Naive thymus-derived CD4-positive, alpha-beta T cell (primary cell): ENCODE results near the gene CDK5. TPM values are rescaled to one million over a fixed set of nuclear protein-coding genes. Genes with fewer than 3 reads are reported as not detected.
A peak's percentile ranks its signal among the peaks of the same experiment; 100 is the strongest.

Source experiments
- ATAC-seq: fragments of 150-1000 bp; cut with Tn5 transposase; 2 replicates; pipeline ENCODE4 v1.10.0; 2021; ENCODE audit warnings: mild to moderate bottlenecking, moderate library complexity
- CTCF ChIA-PET: fragments of 350-600 bp; sonication (Branson Sonifier 250); formaldehyde crosslinking; loops from one replicate; lab custom pipeline; 2021; ENCODE audit warnings: antibody characterized with exemption; lab: Charles Lee
- POLR2A ChIA-PET: fragments of 350-600 bp; sonication (Branson Sonifier 250); formaldehyde crosslinking; loops from one replicate; lab custom pipeline; 2021; ENCODE audit warnings: antibody characterized with exemption, inconsistent platforms; lab: Charles Lee
- DNase-seq, 9 donors: peaks; one replicate each; pipeline versions ENCODE4 v3.0.0 to v3.0.0-alpha.2; 2020 to 2022; ENCODE audit warnings: mixed read lengths in 1 of 9
- H3K27ac ChIP-seq: one replicate; pipeline ENCODE4 v1.7.0; 2013; ENCODE audit warnings: mild to moderate bottlenecking, low read depth, low read length, moderate library complexity
- H3K27me3 ChIP-seq, 2 donors: one replicate each; pipeline ENCODE4 v1.7.0; 2013; ENCODE audit warnings: low read length in 2 of 2, mild to moderate bottlenecking in 2 of 2, moderate library complexity in 2 of 2; ENCODE audit not compliant: control insufficient read depth in 2 of 2, insufficient read depth in 2 of 2
- H3K36me3 ChIP-seq, 3 experiments: 1 replicate in 2 of 3; 2 replicates in 1 of 3; pipeline ENCODE4 v1.7.0; 2013; ENCODE audit warnings: low read length in 3 of 3, mild to moderate bottlenecking in 3 of 3, moderate library complexity in 1 of 3; ENCODE audit not compliant: insufficient read depth in 3 of 3, control insufficient read depth in 2 of 3
- H3K4me1 ChIP-seq, 2 donors: one replicate each; pipeline ENCODE4 v1.7.0; 2013; ENCODE audit warnings: low read length in 2 of 2, mild to moderate bottlenecking in 2 of 2, moderate library complexity in 1 of 2; ENCODE audit not compliant: control insufficient read depth in 2 of 2, insufficient read depth in 2 of 2
- H3K4me3 ChIP-seq: 2 replicates; pipeline ENCODE4 v1.7.0; 2013; ENCODE audit warnings: mild to moderate bottlenecking, low read length
- H3K9me3 ChIP-seq, 3 experiments: 1 replicate in 2 of 3; 2 replicates in 1 of 3; pipeline ENCODE4 v1.7.0; 2013; ENCODE audit warnings: low read length in 3 of 3; ENCODE audit not compliant: control insufficient read depth in 2 of 3
- H3K27ac Mint-ChIP-seq, 9 donors: one replicate each; pipeline ENCODE4 v1.8.0; 2020 to 2022; ENCODE audit warnings: mixed read lengths in 9 of 9, mild to moderate bottlenecking in 8 of 9, moderate library complexity in 5 of 9, inconsistent platforms in 2 of 9
- H3K27me3 Mint-ChIP-seq, 5 donors: one replicate each; pipeline ENCODE4 v1.8.0; 2021 to 2022; ENCODE audit warnings: mixed read lengths in 5 of 5, mild to moderate bottlenecking in 1 of 5
- H3K36me3 Mint-ChIP-seq, 5 donors: one replicate each; pipeline ENCODE4 v1.8.0; 2020 to 2022; ENCODE audit warnings: mixed read lengths in 5 of 5, mild to moderate bottlenecking in 3 of 5, inconsistent platforms in 1 of 5
- H3K4me1 Mint-ChIP-seq, 7 donors: one replicate each; pipeline ENCODE4 v1.8.0; 2020 to 2022; ENCODE audit warnings: mixed read lengths in 7 of 7, mild to moderate bottlenecking in 3 of 7, inconsistent platforms in 1 of 7
- H3K4me3 Mint-ChIP-seq, 10 donors: one replicate each; pipeline ENCODE4 v1.8.0; 2020 to 2022; ENCODE audit warnings: mild to moderate bottlenecking in 10 of 10, mixed read lengths in 10 of 10, moderate library complexity in 6 of 10, inconsistent platforms in 2 of 10
- H3K9me3 Mint-ChIP-seq, 11 donors: one replicate each; pipeline ENCODE4 v1.8.0; 2020 to 2022; ENCODE audit warnings: mixed read lengths in 11 of 11, mild to moderate bottlenecking in 4 of 11, inconsistent platforms in 1 of 11, moderate library complexity in 1 of 11
- intact Hi-C, 2 donors: fragments of 100-400 bp; cut with micrococcal nuclease; formaldehyde crosslinking; loops; one replicate each; pipeline ENCODE4 v1.15.1; 2023
- polyA plus RNA-seq, 2 donors: library from polyadenylated mRNA; unstranded; fragments of 300-500 nt; fragmentation: Illumina TruSeq; gene quantifications; one replicate each; pipeline ENCODE4 v1.2.3, GENCODE V29; 2021
- total RNA-seq, 6 experiments: library from RNA in 5 of 6; stranded (reverse) in 5 of 6; gene quantifications; 1 replicate in 5 of 6; 2 replicates in 1 of 6; pipeline ENCODE4 v1.2.3 and lab custom pipeline; 2021 to 2026

CDK5 gene
- total and polyA plus RNA-seq, 7 experiments from 2014 or later, result 4.2 to 20.2 (median 7.7) TPM

DNA sequence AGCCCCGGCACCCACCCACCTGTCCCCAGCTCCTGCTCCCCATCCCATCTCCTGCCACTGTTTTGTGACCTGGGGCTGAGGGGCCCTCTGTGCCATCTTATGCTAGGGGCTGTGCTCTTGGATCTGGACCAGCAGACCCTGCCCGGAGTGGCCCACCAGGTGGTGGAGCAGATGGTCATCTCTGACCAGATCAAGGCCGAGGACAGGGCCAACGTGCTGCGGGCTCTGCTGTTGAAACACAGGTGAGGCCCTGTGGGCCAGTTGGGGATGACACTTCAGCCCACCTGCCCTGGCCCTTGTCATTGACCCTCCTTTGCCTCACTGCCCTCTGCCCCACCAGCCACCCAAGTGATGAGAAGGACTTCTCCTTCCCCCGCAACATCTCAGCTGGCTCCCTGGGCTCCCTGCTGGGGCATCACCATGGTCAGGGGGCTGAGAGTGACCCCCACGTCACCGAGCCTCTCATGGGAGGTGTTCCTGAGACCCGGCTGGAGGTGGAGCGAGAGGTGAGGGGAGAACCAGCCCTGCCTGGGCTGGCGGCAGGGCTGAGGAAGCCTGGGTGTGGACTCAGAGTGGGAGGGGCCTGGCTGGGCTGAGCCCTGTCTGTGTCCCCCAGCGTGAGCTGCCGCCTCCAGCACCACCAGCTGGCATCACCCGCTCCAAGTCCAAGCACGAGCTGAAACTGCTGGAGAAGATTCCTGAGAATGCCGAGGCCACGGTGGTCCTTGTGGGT, 12.3 kb upstream of the CDK5 start:
- peaks cover 0 to 12% (median 8%) of the 10 kb centered on the region in 5 donors for H3K36me3 Mint-ChIP-seq
- ChIA-PET POLR2A (no interaction called here), CTCF (no interaction called here)
- no peak overlapping the region for H3K27ac ChIP-seq
- H3K36me3 ChIP-seq, result peaks cover 0 to 83% (median 0%) of the 10 kb centered on the region in 3 experiments
- H3K27me3 Mint-ChIP-seq, result no peaks in the 10 kb centered on the region
- H3K4me1 ChIP-seq, result no peaks in the 10 kb centered on the region
- H3K4me3 Mint-ChIP-seq, result no peak overlapping the region
- H3K27me3 ChIP-seq, result no peaks in the 10 kb centered on the region
- H3K4me1 Mint-ChIP-seq, result peaks cover 0 to 3% (median 0%) of the 10 kb centered on the region in 7 donors
- H3K9me3 ChIP-seq, result no peaks in the 10 kb centered on the region
- no peak for DNase-seq
- H3K9me3 Mint-ChIP-seq, result no peaks in the 10 kb centered on the region
- intact Hi-C loops, result no loop called here
- no peak overlapping the region for H3K27ac Mint-ChIP-seq
- no peak overlapping the region for H3K4me3 ChIP-seq
- ATAC-seq, result no peak

DNA sequence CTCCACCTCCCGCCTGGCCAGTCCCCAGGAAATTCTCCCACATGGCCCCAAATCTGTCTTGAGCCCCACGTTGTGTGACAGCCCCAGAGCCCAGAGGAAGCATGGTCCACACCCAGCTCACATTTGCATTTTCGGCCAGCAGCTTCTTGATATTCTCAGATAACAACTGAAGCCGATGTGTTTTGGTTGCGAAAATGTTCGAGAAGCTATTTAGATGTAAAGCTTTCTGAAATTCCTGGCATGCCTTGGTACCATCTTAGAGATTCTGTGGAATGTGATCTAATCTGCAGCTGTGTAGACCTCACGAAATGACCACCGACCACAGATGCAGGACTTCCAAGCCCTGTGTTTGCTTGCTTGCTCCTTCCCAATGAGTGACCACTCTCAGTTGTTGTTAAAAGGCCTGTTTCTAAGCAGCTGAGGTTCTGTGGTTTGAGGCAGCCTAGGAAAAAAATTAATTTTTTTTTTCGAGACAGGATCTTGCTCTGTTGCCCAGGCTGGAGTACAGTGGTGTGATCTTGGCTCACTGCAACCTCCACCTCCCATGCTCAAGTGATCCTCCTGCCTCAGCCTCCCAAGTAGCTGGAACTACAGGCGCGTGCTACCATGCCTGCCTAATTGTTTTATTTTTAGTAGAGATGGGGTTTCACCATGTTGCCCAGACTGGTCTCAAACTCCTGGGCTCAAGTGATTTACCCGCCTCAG, 10.5 kb upstream of the CDK5 start:
- DNase-seq (no peak), ATAC-seq (no peak)
- peaks cover 0 to 2% (median 0%) of the 10 kb centered on the region in 7 donors for H3K4me1 Mint-ChIP-seq
- ChIA-PET CTCF (interaction anchor here (1.3 kb wide), 1 partner anchor 49 kb away, joined by 4 read pairs; no protein-coding TSS in a partner anchor), POLR2A (no interaction called here)
- Histone ChIP-seq H3K27ac (no peak overlapping the region), H3K9me3 (no peaks in the 10 kb centered on the region), H3K4me3 (no peak overlapping the region), H3K36me3 (peaks cover 0 to 75% (median 0%) of the 10 kb centered on the region in 3 experiments), H3K27me3 (no peaks in the 10 kb centered on the region), H3K4me1 (no peaks in the 10 kb centered on the region)
- H3K4me3 Mint-ChIP-seq, result no peak overlapping the region
- H3K27me3 Mint-ChIP-seq, result no peaks in the 10 kb centered on the region
- H3K36me3 Mint-ChIP-seq, result peaks cover 0 to 11% (median 8%) of the 10 kb centered on the region in 5 donors
- peak overlapping the region in 1 of 9 donors; percentile 18 for H3K27ac Mint-ChIP-seq
- intact Hi-C loops, result no loop called here
- H3K9me3 Mint-ChIP-seq, result no peaks in the 10 kb centered on the region

- intact Hi-C loops, result no loop called here
- Histone ChIP-seq H3K9me3 (no peaks in the 10 kb centered on the region), H3K27ac (no peak overlapping the region), H3K4me1 (no peaks in the 10 kb centered on the region), H3K4me3 (no peak overlapping the region), H3K27me3 (no peaks in the 10 kb centered on the region), H3K36me3 (peaks cover 0 to 66% (median 0%) of the 10 kb centered on the region in 3 experiments)
- CTCF ChIA-PET, result no interaction called here
- POLR2A ChIA-PET, result interaction anchor here (0.7 kb wide), 1 partner anchor 44 kb away, joined by 3 read pairs; no protein-coding TSS in a partner anchor
- H3K9me3 Mint-ChIP-seq, result no peaks in the 10 kb centered on the region
- no peaks in the 10 kb centered on the region for H3K27me3 Mint-ChIP-seq
- ATAC-seq (no peak), DNase-seq (no peak)
- no peak overlapping the region for H3K27ac Mint-ChIP-seq
- H3K36me3 Mint-ChIP-seq, result peaks cover 0 to 9% (median 5%) of the 10 kb centered on the region in 5 donors
- H3K4me3 Mint-ChIP-seq, result no peak overlapping the region
- peaks cover 4 to 6% (median 4%) of the 10 kb centered on the region in 7 donors for H3K4me1 Mint-ChIP-seq
These were observed 8.7 kb upstream of the CDK5 start for GRCh38 chr7:151066273-151066974.

GRCh38 chr7:151065516-151065915, 7.8 kb upstream of the CDK5 start:
- POLR2A ChIA-PET, result interaction anchor here (0.7 kb wide), 1 partner anchor 43 kb away, joined by 3 read pairs; no protein-coding TSS in a partner anchor
- Histone ChIP-seq H3K4me1 (peaks cover 7 to 8% of the 10 kb centered on the region in 2 donors), H3K36me3 (peaks cover 0 to 57% (median 0%) of the 10 kb centered on the region in 3 experiments), H3K9me3 (no peaks in the 10 kb centered on the region), H3K27ac (no peak overlapping the region), H3K27me3 (no peaks in the 10 kb centered on the region), H3K4me3 (no peak overlapping the region)
- no peak overlapping the region for H3K4me3 Mint-ChIP-seq
- intact Hi-C loops, result no loop called here
- ATAC-seq (no peak), DNase-seq (no peak)
- no peak overlapping the region for H3K27ac Mint-ChIP-seq
- no peaks in the 10 kb centered on the region for H3K9me3 Mint-ChIP-seq
- H3K4me1 Mint-ChIP-seq, result peaks cover 8 to 14% (median 11%) of the 10 kb centered on the region in 7 donors
- no peaks in the 10 kb centered on the region for H3K27me3 Mint-ChIP-seq
- peaks cover 0 to 5% (median 5%) of the 10 kb centered on the region in 5 donors for H3K36me3 Mint-ChIP-seq
- CTCF ChIA-PET, result no interaction called here

DNA sequence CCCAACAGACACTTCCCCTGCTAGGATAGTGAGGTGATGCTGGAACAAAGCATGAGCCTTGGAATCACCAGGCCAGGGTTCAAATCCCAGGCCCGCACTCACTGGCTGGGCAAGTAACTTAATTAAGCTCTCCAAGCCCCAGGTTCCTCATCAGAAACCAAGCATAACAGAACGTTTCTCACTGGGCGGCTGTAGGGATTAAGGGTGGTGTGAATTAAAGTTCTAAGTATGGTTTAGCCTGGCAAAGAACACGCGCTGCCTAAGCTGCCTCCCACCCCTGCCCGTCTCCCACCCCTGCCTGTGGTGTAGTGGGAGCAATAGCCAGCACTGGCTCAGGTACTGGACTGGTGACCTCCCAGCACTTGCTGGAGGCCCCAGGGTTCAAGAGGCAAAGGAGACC, 7.3 kb upstream of the CDK5 start:
- Mint-ChIP-seq H3K27ac (no peak overlapping the region), H3K27me3 (no peaks in the 10 kb centered on the region), H3K4me3 (no peak overlapping the region), H3K4me1 (peaks cover 8 to 17% (median 14%) of the 10 kb centered on the region in 7 donors), H3K9me3 (no peaks in the 10 kb centered on the region), H3K36me3 (peaks cover 0 to 5% (median 5%) of the 10 kb centered on the region in 5 donors)
- CTCF ChIA-PET, result no interaction called here
- DNase-seq (no peak), ATAC-seq (no peak)
- peaks cover 0 to 52% (median 0%) of the 10 kb centered on the region in 3 experiments for H3K36me3 ChIP-seq
- no peaks in the 10 kb centered on the region for H3K27me3 ChIP-seq
- intact Hi-C loops, result no loop called here
- no peak overlapping the region for H3K4me3 ChIP-seq
- POLR2A ChIA-PET, result no interaction called here
- no peaks in the 10 kb centered on the region for H3K9me3 ChIP-seq
- H3K27ac ChIP-seq, result no peak overlapping the region
- peaks cover 12 to 13% of the 10 kb centered on the region in 2 donors for H3K4me1 ChIP-seq

- CTCF ChIA-PET, result no interaction called here
- H3K27ac Mint-ChIP-seq, result no peak overlapping the region
- POLR2A ChIA-PET, result no interaction called here
These were observed 6.8 kb upstream of the CDK5 start for GRCh38 chr7:151064454-151064853.

More at GRCh38 chr7:151064454-151064853, 6.8 kb upstream of the CDK5 start:
- ATAC-seq, result no peak
- H3K9me3 ChIP-seq, result no peaks in the 10 kb centered on the region
- H3K27ac ChIP-seq, result no peak overlapping the region
- peaks cover 12 to 14% of the 10 kb centered on the region in 2 donors for H3K4me1 ChIP-seq
- Mint-ChIP-seq H3K9me3 (no peaks in the 10 kb centered on the region), H3K36me3 (peaks cover 0 to 5% (median 5%) of the 10 kb centered on the region in 5 donors), H3K27me3 (no peaks in the 10 kb centered on the region), H3K4me3 (no peak overlapping the region), H3K4me1 (peaks cover 8 to 17% (median 14%) of the 10 kb centered on the region in 7 donors)
- DNase-seq, result no peak
- H3K4me3 ChIP-seq, result no peak overlapping the region
- intact Hi-C loops, result no loop called here
- peaks cover 0 to 46% (median 0%) of the 10 kb centered on the region in 3 experiments for H3K36me3 ChIP-seq
- H3K27me3 ChIP-seq, result no peaks in the 10 kb centered on the region
